Spleen (tissue), 11 donors: Measurements from ENCODE around the gene MINDY4. TPM values are rescaled to one million over a fixed set of nuclear protein-coding genes. Genes with fewer than 3 reads are reported as not detected.

ENCODE experiments used
- DNase-seq: peaks from one replicate; pipeline ENCODE4 v3.0.0-alpha.2; 2020
- H3K27ac ChIP-seq, 8 donors: fragments of 200-600 bp; sonication (generic) in 7 of 8; 1 replicate in 4 of 8; 2 replicates in 4 of 8; pipeline versions ENCODE4 v1.5.0 to v1.8.0; 2016 to 2021; ENCODE audit warnings: inconsistent platforms in 4 of 8, mild to moderate bottlenecking in 4 of 8, moderate library complexity in 1 of 8
- H3K27me3 ChIP-seq, 7 donors: fragments of 200-600 bp; sonication (generic) in 6 of 7; replicated peaks in 1 of 7; 1 replicate in 4 of 7; 2 replicates in 3 of 7; pipeline versions ENCODE4 v1.5.0 to v1.8.0; 2016 to 2021; ENCODE audit warnings: inconsistent platforms in 3 of 7, mild to moderate bottlenecking in 1 of 7
- H3K36me3 ChIP-seq, 6 donors: fragments of 200-600 bp; sonication (generic) in 5 of 6; 1 replicate in 4 of 6; 2 replicates in 2 of 6; pipeline versions ENCODE4 v1.5.0 to v1.8.0; 2016 to 2021; ENCODE audit warnings: inconsistent platforms in 2 of 6
- H3K4me1 ChIP-seq, 6 donors: fragments of 200-600 bp; sonication (generic) in 5 of 6; 1 replicate in 3 of 6; 2 replicates in 3 of 6; pipeline versions ENCODE4 v1.5.0 to v1.8.0; 2016 to 2021; ENCODE audit warnings: inconsistent platforms in 3 of 6
- H3K4me3 ChIP-seq, 8 donors: fragments of 200-600 bp; sonication (generic) in 7 of 8; 1 replicate in 4 of 8; 2 replicates in 4 of 8; pipeline versions ENCODE4 v1.5.0 to v1.8.0; 2016 to 2021; ENCODE audit warnings: inconsistent platforms in 4 of 8, mild to moderate bottlenecking in 4 of 8, moderate library complexity in 2 of 8
- H3K9me3 ChIP-seq, 8 donors: fragments of 200-600 bp; sonication (generic) in 7 of 8; 1 replicate in 4 of 8; 2 replicates in 4 of 8; pipeline versions ENCODE4 v1.5.0 to v1.8.0; 2016 to 2021; ENCODE audit warnings: inconsistent platforms in 4 of 8
- CTCF ChIP-seq, 11 experiments: fragments of 200-600 bp in 7 of 11; fragments of 450-650 bp in 4 of 11; sonication (generic) in 4 of 11; IDR thresholded peaks in 8 of 11; conservative IDR thresholded peaks in 3 of 11; 1 replicate in 7 of 11; 2 replicates in 4 of 11; pipeline versions ENCODE4 v1.4.0 to v1.8.0; 2016 to 2021; ENCODE audit warnings: antibody characterized with exemption in 11 of 11, inconsistent platforms in 4 of 11, mild to moderate bottlenecking in 1 of 11
- POLR2A ChIP-seq, 3 donors: fragments of 450-650 bp; IDR thresholded peaks; one replicate each; pipeline ENCODE4 v1.5.1; 2017; ENCODE audit warnings: antibody characterized with exemption in 3 of 3, mild to moderate bottlenecking in 1 of 3
- POLR2AphosphoS5 ChIP-seq, 3 donors: sonication (generic); formaldehyde crosslinking; IDR thresholded peaks; one replicate each; pipeline ENCODE4 v1.5.1; 2017; ENCODE audit warnings: antibody characterized with exemption in 3 of 3
- WGBS, 5 donors: extraction: QIAGEN DNeasy Blood & Tissue Kit in 3 of 5; methylation state at CpG; one replicate each; pipeline versions ENCODE4 v1.1.5 to v1.1.7; 2013 to 2018; 5-methylcytosine and 5-hydroxymethylcytosine counted together
- intact Hi-C: fragments of 100-400 bp; cut with DNase I; formaldehyde crosslinking; loops from one replicate; pipeline ENCODE4 v1.15.0; 2023; ENCODE audit warnings: low total_unique reads
- polyA plus RNA-seq, 3 donors: library from polyadenylated mRNA; stranded (reverse); fragments of 200-250 nt; gene quantifications; one replicate each; pipeline ENCODE4 v1.2.1, GENCODE V29; 2013
- total RNA-seq, 7 donors: library from RNA; depleted of rRNA in 3 of 7; stranded (reverse); fragments of >200 nt in 3 of 7; fragmentation: NEBNext Ultra II Directional in 4 of 7; extraction: Animal tissue kit (Norgen Biotek cat#: 25700) in 4 of 7; gene quantifications; one replicate each; pipeline versions ENCODE4 v1.1.0 to v1.2.1, GENCODE V29; 2016 to 2021
- donor health status: healthy with polysubstance abuse.
- donor health status: DM: no; HTN: no; CAD: no; lungs with moderate emphysema.
- donor health status: DM: no; HTN: no; CAD: no.
- donor health status: Bipolar disorder and iron deficiency.
- donor health status: healthy.
- donor health status: DM: no; HTN: no; CAD: no.
- donor health status: DM: yes; HTN: yes; CAD: no.

The MINDY4 gene
- total and polyA plus RNA-seq, 10 donors: 0.63 to 7.0 (median 3.0) TPM

GRCh38 chr7:30879139-30880124, 108.2 kb downstream of the MINDY4 start:
- intact Hi-C loops: no loop called here
- no peaks in the 10 kb centered on the region for H3K4me1 ChIP-seq
- TF ChIP-seq POLR2A (IDR thresholded peaks at IDR 0.05): no peak
- WGBS, 5 donors: 63 to 81% (median 79%) methylated on average over 14 of the region's 14 CpGs
- peaks cover 0 to 18% (median 0%) of the 10 kb centered on the region in 6 donors for H3K36me3 ChIP-seq
- peaks cover 0 to 6% (median 0%) of the 10 kb centered on the region in 7 donors for H3K27me3 ChIP-seq
- peaks cover 0 to 6% (median 0%) of the 10 kb centered on the region in 8 donors for H3K9me3 ChIP-seq
- H3K4me3 ChIP-seq: no peak overlapping the region
- no peak for DNase-seq
- H3K27ac ChIP-seq: no peak overlapping the region

- WGBS, 5 donors: 56 to 69% (median 65%) methylated on average over 12 of the region's 12 CpGs
- intact Hi-C loops: no loop called here
- no peak for DNase-seq
- no peak overlapping the region for H3K27ac ChIP-seq
- no peaks in the 10 kb centered on the region for H3K9me3 ChIP-seq
- no peaks in the 10 kb centered on the region for H3K4me1 ChIP-seq
- H3K36me3 ChIP-seq: peaks cover 0 to 14% (median 0%) of the 10 kb centered on the region in 6 donors
- H3K4me3 ChIP-seq: no peak overlapping the region
- H3K27me3 ChIP-seq: peaks cover 0 to 6% (median 0%) of the 10 kb centered on the region in 7 donors
- TF ChIP-seq POLR2AphosphoS5 (IDR thresholded peaks at IDR 0.05) (no peak), CTCF (IDR thresholded peaks at IDR 0.05 in 8 of 11, conservative IDR thresholded peaks at IDR 0.05 in 3 of 11) (no peak), POLR2A (IDR thresholded peaks at IDR 0.05) (no peak)
Observed at GRCh38 chr7:30880125-30880720, 109.0 kb downstream of the MINDY4 start.

- Histone ChIP-seq H3K4me1 (no peaks in the 10 kb centered on the region), H3K9me3 (no peaks in the 10 kb centered on the region), H3K27ac (no peak overlapping the region), H3K36me3 (peaks cover 0 to 7% (median 0%) of the 10 kb centered on the region in 6 donors), H3K27me3 (peaks cover 0 to 6% (median 0%) of the 10 kb centered on the region in 7 donors), H3K4me3 (no peak overlapping the region)
- intact Hi-C loops: no loop called here
- no peak for DNase-seq
- WGBS, 5 donors: 73 to 96% (median 91%) methylated on average over 4 of the region's 4 CpGs
- no peak for TF ChIP-seq POLR2A (IDR thresholded peaks at IDR 0.05)
- no peak for TF ChIP-seq POLR2AphosphoS5 (IDR thresholded peaks at IDR 0.05)
- no peak for TF ChIP-seq CTCF (IDR thresholded peaks at IDR 0.05 in 8 of 11, conservative IDR thresholded peaks at IDR 0.05 in 3 of 11)
Observed at GRCh38 chr7:30880941-30881340, 109.7 kb downstream of the MINDY4 start.

GRCh38 chr7:30881448-30881847, 110.2 kb downstream of the MINDY4 start:
- H3K4me1 ChIP-seq: no peaks in the 10 kb centered on the region
- 88 to 94% (median 92%) methylated on average over 7 of the region's 7 CpGs for WGBS, 5 donors
- H3K27ac ChIP-seq: no peak overlapping the region
- H3K4me3 ChIP-seq: no peak overlapping the region
- H3K27me3 ChIP-seq: peaks cover 0 to 6% (median 0%) of the 10 kb centered on the region in 7 donors
- intact Hi-C loops: no loop called here
- no peaks in the 10 kb centered on the region for H3K9me3 ChIP-seq
- H3K36me3 ChIP-seq: peaks cover 0 to 5% (median 0%) of the 10 kb centered on the region in 6 donors
- TF ChIP-seq CTCF (IDR thresholded peaks at IDR 0.05 in 8 of 11, conservative IDR thresholded peaks at IDR 0.05 in 3 of 11) (no peak), POLR2AphosphoS5 (IDR thresholded peaks at IDR 0.05) (no peak)
- DNase-seq: no peak
